ENCODE results near the gene GLT1D1. TPM values are rescaled to one million over a fixed set of nuclear protein-coding genes. Genes with fewer than 3 reads are reported as not detected.

GLT1D1 gene
- total RNA-seq, 4 donors from 2014 or later, result 0.19 to 0.75 (median 0.62) TPM; not detected in 1

GRCh38 chr12:129002427-129002826 is 149.1 kb downstream of the GLT1D1 start:
- Histone ChIP-seq H3K4me1 (no peaks in the 10 kb centered on the region), H3K27ac (no peak overlapping the region), H3K27me3 (peaks cover 0 to 4% (median 0%) of the 10 kb centered on the region in 4 donors), H3K4me3 (no peak overlapping the region), H3K9me3 (no peaks in the 10 kb centered on the region), H3K36me3 (no peaks in the 10 kb centered on the region)
- DNase-seq, result no peak
- 53 to 65% methylated on average over 8 of the region's 8 CpGs for WGBS, 2 donors
- TF ChIP-seq CTCF (IDR thresholded peaks at IDR 0.05), result no peak
- TF ChIP-seq POLR2A (IDR thresholded peaks at IDR 0.05), result no peak
- intact Hi-C loops (cut with DNase I), result no loop called here

GRCh38 chr12:129005416-129005815 is 152.1 kb downstream of the GLT1D1 start:
- Histone ChIP-seq H3K36me3 (no peaks in the 10 kb centered on the region), H3K4me3 (no peak overlapping the region), H3K27ac (no peak overlapping the region), H3K4me1 (no peaks in the 10 kb centered on the region), H3K27me3 (no peaks in the 10 kb centered on the region), H3K9me3 (no peaks in the 10 kb centered on the region)
- intact Hi-C loops (cut with DNase I), result no loop called here
- DNase-seq, result no peak
- no peak for TF ChIP-seq CTCF (IDR thresholded peaks at IDR 0.05)
- TF ChIP-seq POLR2A (IDR thresholded peaks at IDR 0.05), result no peak
- WGBS, 2 donors, result 81 to 84% methylated on average over 6 of the region's 8 CpGs

GRCh38 chr12:129005829-129006228 is 152.6 kb downstream of the GLT1D1 start:
- no peak for TF ChIP-seq CTCF (IDR thresholded peaks at IDR 0.05)
- no peak for TF ChIP-seq POLR2A (IDR thresholded peaks at IDR 0.05)
- Histone ChIP-seq H3K27me3 (no peaks in the 10 kb centered on the region), H3K36me3 (no peaks in the 10 kb centered on the region), H3K9me3 (no peaks in the 10 kb centered on the region), H3K27ac (no peak overlapping the region), H3K4me1 (no peaks in the 10 kb centered on the region), H3K4me3 (no peak overlapping the region)
- intact Hi-C loops (cut with DNase I), result no loop called here
- no peak for DNase-seq
- 82 to 84% methylated on average over 5 to 6 of the region's 6 CpGs for WGBS, 2 donors

- no peaks in the 10 kb centered on the region for H3K9me3 ChIP-seq
- intact Hi-C loops (cut with DNase I), result no loop called here
- no peaks in the 10 kb centered on the region for H3K36me3 ChIP-seq
- DNase-seq, result no peak
- WGBS, 2 donors, result 47 to 60% methylated on average over 5 of the region's 5 CpGs
- no peaks in the 10 kb centered on the region for H3K27me3 ChIP-seq
- H3K27ac ChIP-seq, result no peak overlapping the region
- H3K4me1 ChIP-seq, result no peaks in the 10 kb centered on the region
- no peak overlapping the region for H3K4me3 ChIP-seq
- TF ChIP-seq CTCF (IDR thresholded peaks at IDR 0.05) (no peak), POLR2A (IDR thresholded peaks at IDR 0.05) (no peak)
Measured at GRCh38 chr12:129009833-129010622, 156.8 kb downstream of the GLT1D1 start.

GRCh38 chr12:129016159-129016558 is 162.9 kb downstream of the GLT1D1 start:
- no peaks in the 10 kb centered on the region for H3K36me3 ChIP-seq
- no peaks in the 10 kb centered on the region for H3K27me3 ChIP-seq
- DNase-seq, result no peak
- 55 to 77% methylated on average over 5 to 7 of the region's 7 CpGs for WGBS, 2 donors
- TF ChIP-seq CTCF (IDR thresholded peaks at IDR 0.05) (no peak), POLR2A (IDR thresholded peaks at IDR 0.05) (no peak)
- intact Hi-C loops (cut with DNase I), result no loop called here
- no peak overlapping the region for H3K27ac ChIP-seq
- peaks cover 0 to 4% (median 0%) of the 10 kb centered on the region in 3 donors for H3K9me3 ChIP-seq
- no peak overlapping the region for H3K4me3 ChIP-seq
- no peaks in the 10 kb centered on the region for H3K4me1 ChIP-seq

All from esophagus squamous epithelium (tissue), 5 donors.